Activated CD4-positive, alpha-beta T cell treated with anti-CD3 and anti-CD28 coated beads, Interleukin-2, amount 50 U/mL, for 24 hours (primary cell): Measurements from ENCODE around the gene FASN.

Experiments
- DNase-seq, 2 donors: peaks; one replicate each; pipeline ENCODE4 v3.0.0-alpha.2; 2020; ENCODE audit warnings: low read depth in 1 of 2, low spot score in 1 of 2

Gene FASN

DNA sequence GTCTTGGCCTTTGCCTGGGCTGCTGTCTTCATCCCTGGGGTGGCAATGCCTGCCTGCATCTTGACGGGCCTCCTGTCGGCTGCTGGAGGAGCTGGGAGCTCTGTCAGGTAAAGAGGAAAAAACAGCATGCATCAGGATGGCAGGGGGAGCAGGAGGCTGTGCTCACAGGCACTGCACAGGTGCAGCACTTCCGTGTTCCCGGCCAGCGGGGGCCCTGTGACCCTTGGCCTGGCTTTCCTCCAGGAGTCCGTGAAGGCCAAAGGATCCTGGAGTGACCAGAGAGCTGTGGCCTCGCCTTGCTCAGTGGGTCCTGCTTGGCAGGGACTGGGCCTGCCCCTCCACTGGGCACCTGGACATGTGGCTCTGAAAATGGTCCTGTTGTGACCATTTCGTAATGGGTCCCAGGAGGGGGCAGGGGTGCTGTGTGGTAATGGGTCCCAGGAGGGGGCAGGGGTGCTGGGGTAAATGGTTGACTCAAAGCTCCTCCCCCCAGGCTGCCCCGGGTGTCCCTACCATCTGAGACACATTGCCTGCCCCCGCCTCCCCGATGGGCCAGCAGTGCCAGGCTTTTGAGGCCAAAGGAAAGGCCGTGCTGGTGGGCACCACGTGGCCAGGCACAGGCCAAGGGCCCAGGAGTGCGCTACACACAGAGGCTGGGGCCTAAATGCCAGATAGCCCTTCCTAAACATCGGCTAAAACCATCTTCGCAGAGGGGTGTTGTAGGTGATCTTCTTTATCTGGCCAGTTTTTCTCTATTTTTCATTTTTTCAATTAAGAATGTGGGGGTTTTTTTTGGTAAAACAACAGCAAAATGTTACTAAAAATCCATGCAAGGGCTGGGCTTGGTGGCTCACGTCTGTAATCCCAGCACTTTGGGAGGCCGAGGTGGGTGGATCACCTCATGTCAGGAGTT lies 4.0 kb upstream of the FASN start:
- DNase-seq = no peak

DNA sequence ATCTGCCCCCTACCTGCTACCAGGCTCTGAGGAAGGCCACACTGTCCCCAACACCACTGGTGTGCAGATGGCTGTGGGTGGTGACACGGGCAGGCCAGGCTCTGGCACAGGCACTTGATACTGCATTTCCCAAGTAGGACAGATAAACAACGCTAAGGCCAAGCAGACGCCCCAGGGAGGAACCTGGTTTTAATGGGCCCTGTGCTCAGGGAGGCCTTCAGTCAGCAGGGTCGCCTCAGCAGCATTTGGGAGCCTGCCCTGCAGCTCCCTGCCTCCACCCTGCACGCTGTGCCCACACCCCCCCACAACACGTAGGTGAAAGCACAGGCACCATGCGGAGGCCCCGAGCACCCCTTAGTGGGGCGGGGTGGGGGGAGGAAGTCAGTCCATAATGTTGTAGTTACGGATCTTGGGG lies 3.3 kb upstream of the FASN start:
- DNase-seq = no peak

DNA sequence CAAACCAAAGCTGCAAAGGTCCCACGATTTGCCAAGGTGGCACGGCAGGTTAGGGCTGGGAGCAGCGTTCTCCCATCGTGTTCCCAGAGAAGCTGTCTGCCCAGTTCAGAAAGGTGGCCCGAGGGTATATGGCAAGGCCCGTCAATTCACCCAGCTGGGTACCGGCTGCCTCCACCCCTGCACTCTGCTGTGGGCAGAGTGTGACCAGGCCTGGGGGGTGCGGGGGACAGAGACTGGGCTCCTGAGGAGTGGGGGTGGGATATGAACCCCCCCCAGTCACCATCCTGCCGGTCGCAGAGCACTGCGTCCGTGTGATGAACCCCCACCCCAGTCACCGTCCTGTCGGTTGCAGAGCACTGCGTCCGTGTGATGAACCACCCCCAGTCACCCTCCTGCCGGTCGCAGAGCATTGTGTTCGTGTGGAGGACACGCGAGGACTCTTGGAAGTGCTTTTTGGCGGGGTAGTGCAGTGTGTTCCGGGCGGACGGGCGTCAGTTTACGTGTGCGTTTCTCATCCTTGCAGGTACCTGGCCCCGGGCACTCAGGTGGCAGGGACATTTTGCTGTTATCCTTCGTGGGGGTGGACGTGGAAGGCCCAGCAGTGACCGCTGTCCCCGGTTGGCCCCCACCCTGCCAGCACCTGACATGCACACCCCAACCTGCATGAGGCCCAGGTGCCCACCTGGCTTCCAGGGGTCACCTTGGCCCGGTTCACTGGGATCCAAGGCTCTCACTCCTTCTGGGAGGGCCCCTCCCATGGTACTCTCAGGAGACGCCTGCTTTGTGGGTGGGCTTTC lies 2.7 kb upstream of the FASN start:
- no peak for DNase-seq

DNA sequence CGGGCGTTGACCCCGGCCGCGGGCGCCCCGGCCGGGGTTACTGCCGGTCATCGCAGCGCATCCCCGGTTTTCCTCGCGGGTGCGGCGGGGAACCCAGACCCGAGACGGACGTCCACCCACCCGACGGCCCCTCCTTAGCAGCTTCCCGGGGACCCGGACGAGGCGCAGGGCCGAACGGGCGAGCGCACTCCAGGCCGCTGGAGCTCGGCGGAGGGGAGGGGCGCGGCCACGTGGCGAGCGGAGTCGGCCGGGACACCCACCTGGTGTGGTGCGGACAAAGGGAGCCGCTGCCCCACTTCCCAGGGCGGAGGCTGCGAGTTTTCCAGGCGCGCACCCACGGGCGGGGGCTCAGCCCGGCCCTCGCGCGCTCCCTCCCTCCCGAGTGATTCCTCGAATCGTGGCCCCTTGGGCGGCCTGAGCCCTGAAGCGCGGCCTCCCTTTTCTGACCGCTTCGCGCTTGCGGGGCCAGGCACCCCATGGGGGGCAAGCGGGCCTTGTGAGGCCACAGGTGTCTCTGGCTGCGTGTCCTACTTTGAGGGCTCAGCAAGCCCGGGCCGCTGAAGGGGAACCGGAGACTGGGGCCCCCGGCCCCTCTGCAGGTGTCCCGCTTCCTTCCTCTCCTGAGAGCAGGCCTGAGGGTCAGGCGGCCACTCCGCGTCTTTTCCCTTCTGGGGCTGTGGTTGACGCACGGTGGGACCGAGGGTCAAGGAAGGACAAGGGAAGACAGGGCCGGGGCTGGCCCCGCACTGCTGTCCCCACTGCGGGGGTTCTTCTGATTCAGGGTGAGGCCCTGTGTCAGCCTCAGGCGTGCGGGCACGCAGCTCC lies 1.1 kb upstream of the FASN start:
- DNase-seq = peak in 1 of 2 donors; percentile 21

DNA sequence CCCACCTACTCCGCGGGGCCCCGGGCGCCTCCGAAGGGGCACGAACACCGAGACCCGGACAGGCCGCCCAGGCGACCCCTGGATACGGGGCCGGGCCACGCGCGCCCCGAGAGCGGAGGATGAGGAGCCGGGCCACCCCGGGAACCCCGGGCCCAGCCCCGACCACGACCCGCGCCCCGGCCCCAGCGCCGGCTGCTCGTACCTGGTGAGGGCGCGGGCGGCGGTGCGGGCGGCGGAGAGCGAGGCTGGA lies 192 bp downstream of the FASN start:
- peak in 1 of 2 donors; percentile 37 for DNase-seq

DNA sequence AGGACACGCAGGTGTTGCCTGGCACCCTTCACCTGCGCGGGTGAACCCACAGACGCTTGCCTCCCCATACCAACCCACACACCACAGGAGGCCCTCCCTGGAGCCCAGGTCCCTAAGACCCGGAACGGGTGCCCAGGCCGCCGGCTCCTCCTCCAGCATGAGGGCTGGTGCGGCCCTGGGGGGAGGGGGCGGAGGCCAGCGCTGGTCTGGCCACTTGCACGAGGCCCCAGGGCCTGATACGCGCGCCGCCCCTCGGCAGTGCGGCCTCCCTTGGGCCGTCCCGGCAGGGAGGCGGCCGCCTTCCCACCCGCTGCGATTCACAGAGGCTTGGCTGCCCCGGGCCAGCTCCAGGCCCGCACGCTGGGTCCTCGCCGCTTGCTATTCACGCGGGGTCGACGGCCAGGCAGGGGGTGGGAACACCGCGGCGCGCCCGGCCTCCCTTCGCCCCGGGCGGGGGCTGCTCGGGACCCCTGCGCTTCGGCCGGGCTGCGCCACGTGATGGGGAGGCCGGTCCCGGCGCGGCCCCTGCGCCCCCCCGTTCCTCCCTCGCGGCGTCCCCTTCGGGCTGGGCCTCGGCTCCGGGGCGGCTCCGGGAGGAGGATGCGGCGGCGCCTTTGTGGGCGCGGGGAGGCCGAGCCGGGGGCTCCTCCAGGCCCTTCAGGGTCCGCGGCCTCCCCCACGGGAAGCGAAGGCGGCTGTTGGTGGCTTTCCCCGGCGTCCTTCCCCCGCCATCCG lies 685 bp downstream of the FASN start:
- no peak for DNase-seq

DNA sequence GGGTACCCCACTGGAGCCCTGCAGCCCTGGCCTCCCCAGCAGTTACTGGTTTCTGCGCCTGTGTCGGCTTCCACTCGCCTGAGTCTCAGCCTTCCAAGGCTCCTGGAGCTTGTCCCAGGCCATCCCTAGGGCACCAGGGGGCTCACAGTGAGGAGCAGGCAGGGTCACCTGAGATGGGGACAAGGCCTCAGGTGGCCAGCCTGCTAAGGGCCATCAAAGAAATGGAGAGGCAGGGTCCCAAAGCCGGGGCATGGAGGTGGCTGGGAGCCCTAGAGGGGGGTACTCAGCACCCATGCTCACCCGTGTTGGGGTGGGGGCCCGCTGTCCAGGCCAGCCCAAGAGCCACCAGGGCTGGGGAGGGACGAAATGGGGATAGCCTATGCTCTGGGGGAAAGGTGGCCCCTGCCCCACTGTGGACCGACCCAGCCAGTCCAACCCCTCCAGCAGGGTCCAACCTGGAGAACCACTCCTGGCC lies 1.3 kb downstream of the FASN start:
- no peak for DNase-seq

DNA sequence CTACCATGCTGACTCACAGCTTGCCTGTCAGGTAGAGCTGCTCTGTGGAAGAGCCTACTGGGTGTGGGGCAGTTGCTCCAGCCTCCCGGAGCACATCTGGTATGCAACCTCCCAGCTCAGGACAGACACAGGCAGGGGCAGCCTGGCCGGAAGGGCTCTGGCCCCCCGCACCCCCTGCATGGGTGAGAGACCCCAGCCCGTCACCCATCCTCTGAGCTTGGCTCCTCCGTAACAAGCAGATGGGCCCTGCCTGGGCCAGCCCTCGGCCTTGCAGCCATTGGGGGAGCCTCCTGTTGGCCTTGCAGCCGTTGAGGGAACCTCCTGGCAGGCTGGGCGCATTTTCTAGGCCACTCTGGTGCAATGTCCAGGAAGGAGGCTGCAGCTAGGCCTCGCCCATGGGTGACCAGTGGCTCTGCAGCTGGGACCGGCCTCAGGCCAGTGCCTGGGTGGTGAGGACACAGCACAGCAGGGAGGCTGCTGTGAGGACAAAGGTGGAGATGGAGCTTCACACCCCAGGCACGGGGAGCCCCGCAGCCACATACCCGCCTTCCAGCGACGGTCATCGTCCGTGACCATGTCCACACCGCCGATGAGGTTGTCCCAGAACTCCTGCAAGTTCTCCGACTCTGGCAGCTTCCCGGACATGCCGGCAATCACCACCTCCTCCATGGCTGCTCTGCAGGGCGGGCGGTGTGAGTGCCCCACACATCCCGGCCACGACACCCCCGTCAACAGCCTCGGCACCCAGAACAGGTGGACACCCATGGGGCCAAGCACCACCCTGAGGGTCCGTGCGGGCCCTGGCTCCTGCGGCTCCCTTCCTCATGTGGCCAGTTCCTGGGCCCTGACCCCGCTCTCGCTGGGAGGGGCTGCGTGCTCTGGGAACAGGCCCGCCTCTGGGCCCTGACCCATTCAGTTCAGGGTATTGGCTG lies 2.0 kb downstream of the FASN start:
- DNase-seq = no peak

DNA sequence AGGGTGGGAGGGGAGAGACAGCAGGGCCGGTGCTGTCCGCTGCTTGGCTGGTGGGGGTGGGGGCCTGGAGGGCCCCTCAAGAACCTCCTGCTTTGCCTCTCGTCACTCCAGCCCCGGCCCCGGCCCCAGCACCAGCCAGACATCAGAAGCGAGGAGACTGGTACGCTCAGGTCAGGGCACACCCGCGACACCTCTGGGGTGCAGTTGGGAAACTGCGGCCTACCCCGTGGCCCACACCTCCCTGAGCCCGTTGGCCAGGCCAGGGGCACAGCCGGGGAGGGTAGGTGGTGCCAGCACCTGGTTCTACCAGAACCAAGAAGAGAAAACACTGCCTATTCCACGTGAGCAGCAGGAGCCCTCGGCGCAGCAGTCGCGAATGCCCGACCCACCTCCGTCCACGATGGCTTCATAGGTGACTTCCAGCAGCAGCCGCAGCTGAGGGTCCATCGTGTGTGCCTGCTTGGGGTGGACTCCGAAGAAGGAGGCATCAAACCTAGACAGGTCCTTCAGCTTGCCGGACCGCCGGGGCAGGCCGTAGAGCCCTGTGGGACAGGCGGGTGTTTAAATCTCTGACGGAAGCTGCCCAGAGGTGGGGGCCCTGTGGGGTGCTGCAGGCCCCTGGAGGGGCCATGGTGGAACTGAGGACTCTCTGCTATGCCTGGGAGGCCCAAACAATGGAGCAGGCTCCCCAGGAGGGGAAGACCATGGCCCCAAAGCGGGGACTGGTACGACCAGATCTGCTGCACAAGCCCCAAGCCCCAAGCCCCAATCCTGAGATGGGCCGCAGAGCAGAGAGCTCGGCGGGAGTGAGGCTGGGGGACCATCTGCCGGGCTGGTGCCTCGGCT lies 2.9 kb downstream of the FASN start:
- no peak for DNase-seq

DNA sequence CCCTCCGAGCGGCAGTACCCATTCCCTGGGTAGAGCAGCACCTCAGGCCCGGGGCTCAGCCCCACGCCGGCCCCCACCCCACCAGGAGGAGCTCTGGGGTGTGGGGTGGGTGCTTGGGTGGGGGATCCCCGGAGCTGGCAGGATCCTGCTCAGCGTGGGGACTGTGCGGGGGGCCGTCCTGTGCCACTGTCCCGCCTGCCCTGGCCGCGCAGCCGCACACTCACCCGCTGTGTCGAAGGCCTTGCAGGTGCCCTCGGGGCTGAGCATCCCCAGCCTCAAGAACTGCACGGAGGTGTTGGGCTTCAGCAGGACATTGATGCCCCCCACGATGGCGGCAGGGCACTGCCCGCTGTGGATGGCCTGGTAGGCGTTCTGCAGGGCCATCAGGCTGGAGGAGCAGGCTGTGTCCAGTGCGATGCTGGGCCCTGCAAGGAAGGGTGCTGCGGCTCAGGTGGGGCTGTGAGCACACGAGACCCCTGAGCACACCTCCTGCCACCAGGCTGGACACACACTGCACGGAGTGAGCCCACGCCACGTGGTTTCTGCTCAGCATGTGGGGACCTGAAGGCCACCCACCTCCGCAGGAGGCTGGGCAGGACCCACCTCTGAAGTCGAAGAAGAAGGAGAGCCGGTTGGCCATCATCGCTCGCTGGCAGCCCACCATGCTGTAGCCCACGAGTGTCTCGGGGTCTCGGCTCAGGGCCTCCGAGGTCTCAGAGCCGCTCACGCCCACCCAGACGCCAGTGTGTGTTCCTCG lies 4.9 kb downstream of the FASN start:
- DNase-seq = no peak

DNA sequence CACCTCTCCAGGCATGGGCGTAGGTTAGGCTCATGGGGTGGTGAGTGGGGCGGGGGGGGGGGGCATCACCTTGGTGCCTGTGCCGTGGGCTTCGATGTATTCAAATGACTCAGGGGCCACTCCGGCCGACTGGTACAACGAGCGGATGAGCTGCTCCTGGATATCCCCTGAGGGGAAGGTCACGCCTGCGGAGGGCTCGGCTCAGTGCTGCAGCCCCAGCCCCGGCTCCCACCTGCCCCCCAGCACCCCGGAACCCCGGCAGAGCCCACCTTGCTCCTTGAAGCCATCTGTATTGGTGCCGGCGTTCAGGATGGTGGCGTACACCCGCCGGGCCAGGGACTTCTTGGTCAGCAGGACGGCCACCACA lies 5.4 kb downstream of the FASN start:
- DNase-seq = no peak

DNA sequence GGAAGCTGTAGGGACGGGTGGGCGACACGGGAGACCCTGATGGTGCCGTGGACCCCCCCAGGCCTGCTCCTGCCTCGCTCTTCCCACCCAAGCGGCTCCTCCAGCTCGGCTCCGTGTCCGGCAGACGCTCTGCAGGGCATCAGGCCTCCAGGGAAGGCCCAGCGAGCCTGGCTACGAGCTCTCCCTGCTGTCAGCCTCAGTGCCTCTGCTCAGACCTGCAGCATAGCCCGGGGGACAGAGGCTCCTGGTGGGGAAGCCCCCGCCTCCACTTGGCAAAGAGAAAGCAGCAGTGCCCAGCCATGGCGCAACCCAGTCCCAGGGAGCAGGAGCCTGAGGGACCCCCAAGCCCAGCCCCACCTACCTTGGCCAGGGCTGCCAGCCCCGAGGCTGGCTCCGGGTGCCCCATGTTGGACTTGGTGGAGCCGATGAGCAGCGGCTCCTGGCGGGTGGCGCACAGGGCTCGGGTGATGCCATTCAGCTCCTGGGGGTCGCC lies 5.9 kb downstream of the FASN start:
- DNase-seq = no peak

DNA sequence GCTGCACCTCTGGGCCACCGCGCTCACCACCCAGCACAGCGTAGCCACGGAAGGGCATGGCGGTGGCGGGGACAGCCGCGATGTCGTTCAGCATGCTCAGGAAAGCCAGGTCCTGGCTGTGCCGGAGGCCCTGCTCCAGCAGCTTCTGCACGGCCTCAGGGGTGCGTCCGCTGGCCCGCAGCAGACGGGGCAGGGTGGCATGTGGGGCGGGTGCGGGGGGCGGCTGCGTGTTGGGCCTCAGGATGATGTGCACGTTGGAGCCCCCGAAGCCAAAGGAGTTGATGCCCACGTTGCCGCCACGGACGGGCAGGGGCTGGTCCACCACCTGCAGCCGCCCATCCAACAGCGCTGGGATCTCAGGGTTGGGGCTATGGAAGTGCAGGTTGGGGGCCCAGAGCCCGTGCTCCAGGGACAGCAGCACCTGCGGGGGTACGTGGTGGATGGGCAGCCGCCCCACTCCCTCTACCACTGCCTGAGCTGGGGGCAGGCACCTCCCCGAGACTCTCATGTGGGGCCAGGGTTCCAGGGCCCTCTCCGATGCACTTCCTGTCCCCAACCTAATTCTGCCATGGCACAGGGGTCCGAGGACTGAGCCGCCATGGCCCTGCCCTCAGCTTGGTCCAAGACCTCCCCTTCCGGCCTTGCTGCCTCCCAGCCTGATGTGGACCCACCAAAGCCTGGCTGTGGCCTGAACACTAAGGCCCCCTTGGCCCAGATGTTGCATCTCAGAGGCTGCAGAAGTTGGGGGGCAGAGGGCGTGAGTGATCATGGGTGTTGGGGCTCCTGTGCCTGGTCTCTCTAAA lies 6.6 kb downstream of the FASN start:
- no peak for DNase-seq

DNA sequence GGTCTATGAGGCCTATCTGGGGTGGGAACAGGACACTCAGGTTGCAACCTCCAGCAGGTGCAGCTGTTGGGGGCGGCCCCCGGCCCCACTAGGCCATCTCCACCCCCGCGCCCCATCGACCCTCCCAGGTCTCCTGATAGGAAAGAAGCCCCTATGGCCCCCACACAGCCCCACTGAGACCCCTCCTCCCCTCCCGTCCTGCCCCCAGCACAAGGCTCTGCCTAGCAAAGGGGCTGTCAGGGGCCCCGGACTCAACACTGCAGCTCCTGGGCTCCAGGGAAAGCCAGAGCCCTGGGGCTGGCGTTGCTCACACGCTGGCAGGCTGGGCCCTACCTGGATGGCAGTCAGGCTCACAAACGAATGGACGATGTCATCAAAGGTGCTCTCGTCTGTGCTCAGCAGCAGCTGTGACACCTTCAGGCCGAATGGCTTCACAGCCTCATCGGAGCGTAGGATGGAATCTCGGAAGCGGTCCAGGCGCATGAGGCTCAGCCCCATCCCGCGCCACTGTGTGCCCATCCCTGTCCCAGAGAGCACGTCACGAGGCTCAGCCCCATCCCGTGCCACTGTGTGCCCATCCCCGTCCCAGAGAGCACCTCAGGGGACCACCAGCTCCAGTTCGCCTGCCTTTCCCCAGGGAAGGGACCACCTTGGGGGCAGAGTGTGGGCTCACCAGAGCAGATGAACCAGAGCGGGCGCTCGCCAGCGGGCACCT lies 7.3 kb downstream of the FASN start:
- DNase-seq = no peak

DNA sequence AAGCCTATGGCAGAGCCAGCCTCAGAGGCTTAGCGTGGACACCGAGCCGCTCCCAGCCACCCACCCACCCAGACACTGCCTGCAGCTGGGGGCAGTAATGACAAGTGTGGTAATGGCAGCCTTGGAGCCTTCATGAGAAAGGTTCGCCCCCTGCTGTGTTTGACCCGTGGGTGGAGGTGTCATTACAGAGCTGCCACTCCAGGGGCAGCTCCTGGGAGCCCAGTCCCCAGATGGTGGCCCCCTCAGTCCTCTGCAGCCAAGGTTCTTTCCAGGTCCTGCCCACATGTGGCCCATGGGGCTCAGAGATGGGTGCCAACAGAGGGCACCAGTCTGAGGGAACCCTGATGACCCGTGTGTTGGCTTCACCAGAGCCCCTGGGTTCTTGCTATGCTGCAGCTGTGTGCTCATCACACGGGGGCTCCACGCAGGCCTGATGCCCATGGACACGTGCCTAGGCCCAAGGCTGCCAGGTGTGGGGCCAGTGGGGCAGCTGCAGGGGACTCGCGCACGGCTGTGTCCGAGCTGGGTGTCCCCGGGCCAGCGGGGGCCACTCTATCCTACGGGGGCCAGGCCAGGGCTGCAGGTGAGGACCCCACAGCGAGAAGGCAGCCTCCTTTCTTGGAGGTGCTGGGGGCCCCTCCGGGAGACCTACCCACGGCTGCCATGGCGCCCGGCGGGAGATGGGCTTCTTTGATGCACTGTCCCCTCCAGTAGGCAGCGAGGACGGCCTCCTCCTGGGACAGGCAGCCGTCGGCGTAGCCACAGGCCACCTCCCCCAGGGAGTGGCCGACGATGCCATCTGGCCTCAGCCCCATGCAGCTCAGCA lies 8.1 kb downstream of the FASN start:
- no peak for DNase-seq
